Keratinocyte (primary cell): ENCODE data around the gene DCP2. TPM values are rescaled to one million over a fixed set of nuclear protein-coding genes. Genes with fewer than 3 reads are reported as not detected.

ENCODE experiments used
- DNase-seq: peaks from one replicate; pipeline ENCODE4 v3.0.0-alpha.2; 2011; ENCODE audit warnings: low read depth, missing footprints, low spot score
- FAIRE-seq: peaks from 2 replicates; lab custom pipeline; 2011; peaks lifted over from hg19 to GRCh38; lab: Jason Lieb, UNC
- H2AFZ ChIP-seq: 2 replicates; pipeline ENCODE4 v1.6.0; 2012; ENCODE audit warnings: low read length, control low read depth, inconsistent platforms; ENCODE audit not compliant: control insufficient read depth
- H3K27ac ChIP-seq: 2 replicates; pipeline ENCODE4 v1.5.1; 2011; ENCODE audit warnings: low read length; ENCODE audit not compliant: control insufficient read depth, insufficient read depth
- H3K27me3 ChIP-seq: 3 replicates; pipeline ENCODE4 v1.6.0; 2011; ENCODE audit warnings: low read length; ENCODE audit not compliant: control insufficient read depth, insufficient read depth; ENCODE audit errors: extremely low read depth
- H3K36me3 ChIP-seq, 2 experiments: 2 replicates in 1 of 2; 3 replicates in 1 of 2; pipeline ENCODE4 v1.5.1; 2011; ENCODE audit warnings: low read length in 2 of 2, mild to moderate bottlenecking in 1 of 2; ENCODE audit not compliant: control insufficient read depth in 2 of 2, insufficient read depth in 2 of 2; ENCODE audit errors: extremely low read depth in 1 of 2
- H3K4me1 ChIP-seq: 3 replicates; pipeline ENCODE4 v1.5.1; 2011; ENCODE audit warnings: low read length; ENCODE audit not compliant: control insufficient read depth, insufficient read depth; ENCODE audit errors: extremely low read depth
- H3K4me2 ChIP-seq: 3 replicates; pipeline ENCODE4 v1.6.0; 2011; ENCODE audit warnings: low read depth, low read length; ENCODE audit not compliant: control insufficient read depth, insufficient read depth; ENCODE audit errors: extremely low read depth
- H3K4me3 ChIP-seq, 3 experiments: fragments of 200-600 bp in 1 of 3; sonication (generic) in 1 of 3; 2 replicates in 2 of 3; 3 replicates in 1 of 3; pipeline ENCODE4 v1.5.1; 2011 to 2016; ENCODE audit warnings: low read length in 3 of 3, mild to moderate bottlenecking in 3 of 3, control low read depth in 2 of 3, inconsistent platforms in 1 of 3, low read depth in 1 of 3, mixed read lengths in 1 of 3, mixed run types in 1 of 3, moderate library complexity in 1 of 3; ENCODE audit not compliant: control insufficient read depth in 2 of 3, insufficient read depth in 2 of 3; ENCODE audit errors: extremely low read depth in 1 of 3
- H3K79me2 ChIP-seq: 2 replicates; pipeline ENCODE4 v1.6.0; 2012; ENCODE audit warnings: low read length; ENCODE audit not compliant: control insufficient read depth, insufficient read depth
- H3K9ac ChIP-seq: 3 replicates; pipeline ENCODE4 v1.6.0; 2011; ENCODE audit warnings: low read length; ENCODE audit not compliant: control insufficient read depth, insufficient read depth; ENCODE audit errors: extremely low read depth
- H3K9me1 ChIP-seq: 3 replicates; pipeline ENCODE4 v1.6.0; 2011; ENCODE audit warnings: low read length; ENCODE audit not compliant: control insufficient read depth, insufficient read depth; ENCODE audit errors: extremely low read depth
- H3K9me3 ChIP-seq: 2 replicates; pipeline ENCODE4 v1.5.1; 2012; ENCODE audit warnings: low read depth, low read length; ENCODE audit not compliant: control insufficient read depth
- H4K20me1 ChIP-seq: 3 replicates; pipeline ENCODE4 v1.6.0; 2011; ENCODE audit warnings: low read length; ENCODE audit not compliant: control insufficient read depth, insufficient read depth; ENCODE audit errors: extremely low read depth
- CTCF ChIP-seq, 3 experiments: IDR thresholded peaks in 1 of 3; conservative IDR thresholded peaks in 1 of 3; optimal IDR thresholded peaks in 1 of 3; 2 replicates in 2 of 3; 3 replicates in 1 of 3; pipeline versions ENCODE3 to v1.5.1; 2011; ENCODE audit warnings: low read length in 3 of 3, mild to moderate bottlenecking in 3 of 3, moderate library complexity in 2 of 3, control low read depth in 1 of 3, inconsistent platforms in 1 of 3; ENCODE audit not compliant: insufficient read depth in 2 of 3; ENCODE audit errors: extremely low read depth in 1 of 3
- EZH2 ChIP-seq: IDR thresholded peaks from one replicate; pipeline ENCODE4 v1.6.1; 2012; ENCODE audit warnings: inconsistent platforms, mild to moderate bottlenecking, low read length, moderate library complexity
- dilution Hi-C: fragments of 300-500 bp; cut with MboI; formaldehyde crosslinking; loops from one replicate; pipeline ENCODE4 v1.7.0; 2020; ENCODE audit warnings: low sequenced_read_pairs; ENCODE audit not compliant: extremely low pct_ligation_motif_present
- polyA plus RNA-seq, 5 experiments: library from polyadenylated mRNA; depleted of rRNA in 3 of 5; stranded (reverse) in 3 of 5; stranded (forward) in 1 of 5; unstranded in 1 of 5; fragments of >200 nt; gene quantifications; 1 replicate in 1 of 5; 2 replicates in 3 of 5; 3 replicates in 1 of 5; pipeline versions ENCODE4 v1.2.1 to v1.2.3, GENCODE V29; 2011 to 2012; ENCODE audit warnings: missing spikeins in 2 of 5, low read depth in 1 of 5, low replicate concordance in 1 of 5

DCP2 gene
- polyA plus RNA-seq, 1 donor (not counting 4 experiments of a cell fraction or from before 2014, with no cell fraction given): 11.8 TPM

GRCh38 chr5:112933105-112933504 is 43.5 kb upstream of the DCP2 start:
- no peak overlapping the region for H3K27ac ChIP-seq
- no peaks in the 10 kb centered on the region for H3K36me3 ChIP-seq
- DNase-seq (no peak), FAIRE-seq (no peak)
- TF ChIP-seq EZH2: no peak
- TF ChIP-seq CTCF (optimal IDR thresholded peaks at IDR 0.05 in 1 of 3, IDR thresholded peaks at IDR 0.05 in 1 of 3, conservative IDR thresholded peaks at IDR 0.05 in 1 of 3; ENCODE audit: extremely low read depth in 1 of 3, insufficient read depth in 2 of 3, low read length in 3 of 3): no peak
- no peak overlapping the region for H3K9ac ChIP-seq
- H3K27me3 ChIP-seq: no peaks in the 10 kb centered on the region
- H3K9me3 ChIP-seq: no peaks in the 10 kb centered on the region
- no peaks in the 10 kb centered on the region for H3K79me2 ChIP-seq
- H2AFZ ChIP-seq: no peak overlapping the region
- H3K4me2 ChIP-seq: no peak overlapping the region
- dilution Hi-C loops: no loop called here
- no peaks in the 10 kb centered on the region for H3K4me1 ChIP-seq
- H4K20me1 ChIP-seq: no peaks in the 10 kb centered on the region
- no peak overlapping the region for H3K4me3 ChIP-seq
- no peaks in the 10 kb centered on the region for H3K9me1 ChIP-seq

DNA sequence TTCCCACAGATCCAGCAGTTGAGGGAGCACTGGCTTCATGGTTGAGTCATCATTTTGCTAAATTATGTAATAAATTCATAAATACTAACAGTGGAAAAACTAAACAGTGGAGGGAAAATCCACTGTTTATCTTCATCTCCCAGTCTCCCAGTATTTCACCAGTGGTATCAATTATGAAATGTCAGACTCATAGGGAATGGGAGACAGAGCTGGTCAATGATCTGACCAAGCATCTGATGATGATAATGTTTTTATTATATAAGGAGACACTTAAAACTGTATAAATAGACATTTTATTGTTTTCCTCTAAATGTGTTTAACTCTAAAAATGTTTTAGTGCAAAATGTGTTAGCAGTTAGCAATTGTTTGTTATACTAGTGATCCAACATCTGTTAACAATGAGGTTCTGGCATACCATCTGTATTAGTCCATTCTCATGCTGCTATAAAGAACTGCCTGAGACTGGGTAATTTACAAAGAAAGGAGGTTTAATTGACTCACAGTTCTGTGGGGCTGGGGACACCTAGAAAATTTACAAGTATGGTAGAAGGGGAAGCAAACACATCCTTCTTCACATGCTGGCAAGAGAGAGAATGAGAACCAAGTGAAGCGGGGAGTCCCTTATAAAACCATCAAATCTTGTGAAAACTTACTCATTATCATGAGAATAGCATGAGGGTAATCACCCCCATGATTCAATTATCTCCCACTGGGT is 42.8 kb upstream of the DCP2 start:
- no peak overlapping the region for H2AFZ ChIP-seq
- no peak for DNase-seq
- no peak overlapping the region for H3K27ac ChIP-seq
- no peak overlapping the region for H3K4me2 ChIP-seq
- H3K36me3 ChIP-seq: no peaks in the 10 kb centered on the region
- no peaks in the 10 kb centered on the region for H4K20me1 ChIP-seq
- H3K4me3 ChIP-seq: no peak overlapping the region
- H3K9ac ChIP-seq: no peak overlapping the region
- dilution Hi-C loops: no loop called here
- no peak for FAIRE-seq
- H3K27me3 ChIP-seq: no peaks in the 10 kb centered on the region
- TF ChIP-seq CTCF (optimal IDR thresholded peaks at IDR 0.05 in 1 of 3, IDR thresholded peaks at IDR 0.05 in 1 of 3, conservative IDR thresholded peaks at IDR 0.05 in 1 of 3; ENCODE audit: extremely low read depth in 1 of 3, insufficient read depth in 2 of 3, low read length in 3 of 3) (no peak), EZH2 (no peak)
- H3K4me1 ChIP-seq: no peaks in the 10 kb centered on the region
- no peaks in the 10 kb centered on the region for H3K79me2 ChIP-seq
- H3K9me3 ChIP-seq: no peaks in the 10 kb centered on the region
- H3K9me1 ChIP-seq: no peaks in the 10 kb centered on the region
